Brain microvascular endothelial cell (primary cell): ENCODE measurements around the gene BAD.

Experiments used
- DNase-seq: peaks from one replicate; pipeline ENCODE4 v3.0.0-alpha.2; 2020
- H3K27ac ChIP-seq: fragments of 250-450 bp; sonication (Bioruptor Pico); 2 replicates; pipeline ENCODE4 v1.5.1; 2020; ENCODE audit warnings: mild to moderate bottlenecking, moderate library complexity
- H3K27me3 ChIP-seq: fragments of 250-450 bp; sonication (Bioruptor Pico); replicated peaks from 2 replicates; pipeline ENCODE4 v1.5.1; 2020; ENCODE audit warnings: mild to moderate bottlenecking
- H3K36me3 ChIP-seq: fragments of 250-450 bp; sonication (Bioruptor Pico); replicated peaks from 2 replicates; pipeline ENCODE4 v1.5.1; 2020; ENCODE audit warnings: mild to moderate bottlenecking
- H3K4me3 ChIP-seq: 2 replicates; pipeline ENCODE4 v1.5.1; 2011; ENCODE audit warnings: low read depth, mild to moderate bottlenecking, control low read depth, low read length, moderate library complexity
- CTCF ChIP-seq: IDR thresholded peaks from 2 replicates; pipeline ENCODE4 v1.5.1; 2011; ENCODE audit warnings: low read depth, mild to moderate bottlenecking, moderate library complexity, low read length, control low read depth, inconsistent platforms; ENCODE audit errors: missing control alignments
- in situ Hi-C: cut with HindIII; loops from 2 replicates; pipeline ENCODE4 v1.10.0; 2017; ENCODE audit warnings: low sequenced_read_pairs, low pct_ligation_motif_present

The BAD gene

GRCh38 chr11:64245797-64246620, 38.5 kb downstream of the BAD start:
- peak overlapping the region; percentile 73 for H3K27ac ChIP-seq
- H3K4me3 ChIP-seq: peak overlapping the region; percentile 97
- H3K27me3 ChIP-seq: no peaks in the 10 kb centered on the region
- H3K36me3 ChIP-seq: peaks cover 11% of the 10 kb centered on the region
- DNase-seq: peak; percentile 92
- no peak for TF ChIP-seq CTCF
- in situ Hi-C loops: no loop called here

- no peak for TF ChIP-seq CTCF
- Histone ChIP-seq H3K36me3 (peaks cover 11% of the 10 kb centered on the region), H3K27ac (peak overlapping the region; percentile 73), H3K4me3 (peak overlapping the region; percentile 97), H3K27me3 (no peaks in the 10 kb centered on the region)
- DNase-seq: no peak
- in situ Hi-C loops: no loop called here
These were observed 39.1 kb downstream of the BAD start for GRCh38 chr11:64245401-64245796.

- in situ Hi-C loops: no loop called here
- DNase-seq: no peak
- TF ChIP-seq CTCF: no peak
- H3K36me3 ChIP-seq: peaks cover 11% of the 10 kb centered on the region
- no peaks in the 10 kb centered on the region for H3K27me3 ChIP-seq
- H3K4me3 ChIP-seq: peak overlapping the region; percentile 97
- peak overlapping the region; percentile 73 for H3K27ac ChIP-seq
These were observed 39.5 kb downstream of the BAD start for GRCh38 chr11:64244966-64245365.

- H3K27ac ChIP-seq: no peak overlapping the region
- no peaks in the 10 kb centered on the region for H3K27me3 ChIP-seq
- no peak for TF ChIP-seq CTCF
- H3K36me3 ChIP-seq: peaks cover 11% of the 10 kb centered on the region
- in situ Hi-C loops: no loop called here
- no peak overlapping the region for H3K4me3 ChIP-seq
- no peak for DNase-seq
These were observed 40.4 kb downstream of the BAD start for GRCh38 chr11:64244107-64244506.

GRCh38 chr11:64243236-64243854, 41.1 kb downstream of the BAD start:
- in situ Hi-C loops: no loop called here
- Histone ChIP-seq H3K36me3 (peaks cover 13% of the 10 kb centered on the region), H3K4me3 (peak overlapping the region; percentile 5), H3K27ac (no peak overlapping the region), H3K27me3 (no peaks in the 10 kb centered on the region)
- DNase-seq: no peak
- TF ChIP-seq CTCF: no peak
